22Rv1 (cell line): ENCODE data around the gene ARX.

Experiments
- H3K27ac ChIP-seq: fragments of 450-650 bp; 2 replicates; pipeline ENCODE4 v1.5.1; 2017
- CTCF ChIP-seq: fragments of 450-650 bp; IDR thresholded peaks from 2 replicates; pipeline ENCODE4 v1.5.1; 2017; ENCODE audit warnings: mild to moderate bottlenecking
- ZFX ChIP-seq: fragments of 450-650 bp; IDR thresholded peaks from 2 replicates; pipeline ENCODE4 v1.6.1; 2017; ENCODE audit warnings: antibody characterized with exemption, borderline replicate concordance

ARX gene

GRCh38 chrX:25015486-25016360, at the start of gene ARX:
Gene ARX, minus strand, starts transcription at chrX:25015965. Its CDS starts 228 bp downstream, at chrX:25015737.
- no peak for TF ChIP-seq CTCF
- no peak for TF ChIP-seq ZFX
- no peak within 1 kb of the TSS for H3K27ac ChIP-seq

- H3K27ac ChIP-seq: no peak overlapping the region
- TF ChIP-seq CTCF (no peak), ZFX (no peak)
Observed at GRCh38 chrX:25059273-25059672, 43.5 kb upstream of the ARX start.

GRCh38 chrX:25052798-25053534, 37.2 kb upstream of the ARX start:
- TF ChIP-seq CTCF (no peak), ZFX (no peak)
- no peak overlapping the region for H3K27ac ChIP-seq

- no peak overlapping the region for H3K27ac ChIP-seq
- TF ChIP-seq CTCF (no peak), ZFX (no peak)
Observed at GRCh38 chrX:25049971-25050370, 34.2 kb upstream of the ARX start.

GRCh38 chrX:25049357-25049756, 33.6 kb upstream of the ARX start:
- no peak for TF ChIP-seq CTCF
- no peak overlapping the region for H3K27ac ChIP-seq

- no peak overlapping the region for H3K27ac ChIP-seq
- no peak for TF ChIP-seq CTCF
- TF ChIP-seq ZFX: no peak
Observed at GRCh38 chrX:25048178-25048577, 32.4 kb upstream of the ARX start.

- no peak overlapping the region for H3K27ac ChIP-seq
- TF ChIP-seq CTCF (no peak), ZFX (no peak)
Observed at GRCh38 chrX:25043192-25043591, 27.4 kb upstream of the ARX start.
